GM21723 (cell line): ENCODE data around the gene IL17REL.

Experiments
- ATAC-seq: cut with Tn5 transposase; IDR thresholded peaks from one replicate; pipeline ENCODE4 v1.9.1; 2021; ENCODE audit warnings: mild to moderate bottlenecking, moderate library complexity; ENCODE audit not compliant: unreplicated experiment

Gene IL17REL

GRCh38 chr22:50027639-50028537, 15.3 kb upstream of the IL17REL start:
- ATAC-seq: no peak

GRCh38 chr22:50025993-50026392, 13.4 kb upstream of the IL17REL start:
- no peak for ATAC-seq

- ATAC-seq: no peak
These were observed 9.7 kb upstream of the IL17REL start for GRCh38 chr22:50022171-50022819.

- ATAC-seq: no peak
These were observed 8.0 kb upstream of the IL17REL start for GRCh38 chr22:50020606-50021005.

GRCh38 chr22:50019316-50019715, 6.8 kb upstream of the IL17REL start:
- no peak for ATAC-seq

- ATAC-seq: no peak
These were observed 6.2 kb upstream of the IL17REL start for GRCh38 chr22:50018608-50019285.

GRCh38 chr22:50017701-50018224, 5.2 kb upstream of the IL17REL start:
- ATAC-seq: no peak

- ATAC-seq: peak; percentile 62
These were observed 4.6 kb upstream of the IL17REL start for GRCh38 chr22:50016988-50017700.

GRCh38 chr22:50016308-50016987, 3.9 kb upstream of the IL17REL start:
- ATAC-seq: peak; percentile 16

GRCh38 chr22:50015451-50016307, 3.1 kb upstream of the IL17REL start:
- ATAC-seq: no peak

- ATAC-seq: no peak
These were observed 2.3 kb upstream of the IL17REL start for GRCh38 chr22:50014655-50015401.

GRCh38 chr22:50014053-50014501, 1.5 kb upstream of the IL17REL start:
- ATAC-seq: no peak

- no peak for ATAC-seq
These were observed 936 bp downstream of the IL17REL start for GRCh38 chr22:50011447-50012210.

- no peak for ATAC-seq
These were observed 1.7 kb downstream of the IL17REL start for GRCh38 chr22:50010676-50011446.

GRCh38 chr22:50009765-50010675, 2.5 kb downstream of the IL17REL start:
- ATAC-seq: no peak

- no peak for ATAC-seq
These were observed 3.3 kb downstream of the IL17REL start for GRCh38 chr22:50009251-50009650.
